Glutamatergic neuron (in vitro differentiated cells): Measurements from ENCODE around the gene P2RY1. TPM values are rescaled to one million over a fixed set of nuclear protein-coding genes. Genes with fewer than 3 reads are reported as not detected.
"Not testable (repeated sequence)": the region's sequence is repeated elsewhere in the genome, so short reads cannot be mapped to it uniquely, and the experiment has no call there.

Experiments used
- DNase-seq: peaks from one replicate; pipeline ENCODE4 v3.0.0; 2022
- H3K27ac Mint-ChIP-seq: one replicate; pipeline ENCODE4 v1.8.0; 2020; ENCODE audit warnings: mild to moderate bottlenecking, mixed read lengths, inconsistent platforms; ENCODE audit not compliant: unreplicated experiment
- H3K27me3 Mint-ChIP-seq: one replicate; pipeline ENCODE4 v1.8.0; 2020; ENCODE audit warnings: mild to moderate bottlenecking, moderate library complexity, mixed read lengths, inconsistent platforms; ENCODE audit not compliant: unreplicated experiment
- H3K36me3 Mint-ChIP-seq: one replicate; pipeline ENCODE4 v1.8.0; 2020; ENCODE audit warnings: mild to moderate bottlenecking, mixed read lengths, inconsistent platforms; ENCODE audit not compliant: unreplicated experiment
- H3K4me1 Mint-ChIP-seq: one replicate; pipeline ENCODE4 v1.8.0; 2020; ENCODE audit warnings: mild to moderate bottlenecking, low read depth, mixed read lengths, inconsistent platforms; ENCODE audit not compliant: unreplicated experiment
- H3K4me3 Mint-ChIP-seq: one replicate; pipeline ENCODE4 v1.8.0; 2020; ENCODE audit warnings: mild to moderate bottlenecking, mixed read lengths, inconsistent platforms; ENCODE audit not compliant: unreplicated experiment
- H3K9me3 Mint-ChIP-seq: one replicate; pipeline ENCODE4 v1.8.0; 2020; ENCODE audit warnings: mild to moderate bottlenecking, moderate library complexity, mixed read lengths, inconsistent platforms; ENCODE audit not compliant: unreplicated experiment
- total RNA-seq: library from RNA; stranded (reverse); fragmentation: NEBNext Ultra II Directional; extraction: Animal tissue kit (Norgen Biotek cat#: 25700); gene quantifications from one replicate; pipeline ENCODE4 v1.2.1, GENCODE V29; 2021; ENCODE audit not compliant: unreplicated experiment
- TF ChIP-seq, protein P1 (sequence below): fragments of 200-600 bp; sonication (generic); IDR thresholded peaks from one replicate; pipeline ENCODE4 v1.5.0; 2021; ENCODE audit not compliant: partially characterized antibody, unreplicated experiment

P2RY1 gene
- total RNA-seq, 1 donor from 2014 or later = 0.51 TPM

DNA sequence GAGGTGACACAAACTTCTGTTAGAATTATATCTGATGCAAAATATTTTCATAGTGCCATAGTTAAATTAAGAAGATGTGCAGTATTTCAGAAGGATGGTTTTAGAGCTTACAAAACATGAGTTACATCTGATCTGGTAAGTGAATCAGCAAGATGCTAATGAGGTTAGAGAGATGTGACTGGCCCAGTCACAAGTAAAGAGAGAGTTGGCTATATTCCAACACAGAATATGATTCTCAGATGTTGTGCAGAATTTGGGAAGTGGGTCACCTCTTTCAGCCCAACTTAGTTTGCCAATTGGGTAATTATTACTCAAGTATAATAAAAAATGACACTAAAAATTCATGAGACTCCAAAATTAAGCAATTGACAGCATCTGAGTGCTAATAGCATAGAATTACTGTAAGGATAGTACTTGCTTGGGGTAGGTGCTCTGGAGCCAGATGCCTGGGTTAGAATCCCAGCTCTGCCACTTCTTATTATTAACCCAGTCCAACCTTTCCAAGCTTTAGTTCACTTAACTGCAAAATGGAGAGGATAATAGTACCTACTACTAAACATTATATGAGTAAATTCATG is 30.8 kb downstream of the P2RY1 start:
- Mint-ChIP-seq H3K4me3 (no peak overlapping the region), H3K4me1 (no peaks in the 10 kb centered on the region), H3K27ac (no peak overlapping the region), H3K36me3 (no peaks in the 10 kb centered on the region), H3K9me3 (no peaks in the 10 kb centered on the region), H3K27me3 (no peaks in the 10 kb centered on the region)
- DNase-seq = no peak
- TF ChIP-seq, protein P1, sequence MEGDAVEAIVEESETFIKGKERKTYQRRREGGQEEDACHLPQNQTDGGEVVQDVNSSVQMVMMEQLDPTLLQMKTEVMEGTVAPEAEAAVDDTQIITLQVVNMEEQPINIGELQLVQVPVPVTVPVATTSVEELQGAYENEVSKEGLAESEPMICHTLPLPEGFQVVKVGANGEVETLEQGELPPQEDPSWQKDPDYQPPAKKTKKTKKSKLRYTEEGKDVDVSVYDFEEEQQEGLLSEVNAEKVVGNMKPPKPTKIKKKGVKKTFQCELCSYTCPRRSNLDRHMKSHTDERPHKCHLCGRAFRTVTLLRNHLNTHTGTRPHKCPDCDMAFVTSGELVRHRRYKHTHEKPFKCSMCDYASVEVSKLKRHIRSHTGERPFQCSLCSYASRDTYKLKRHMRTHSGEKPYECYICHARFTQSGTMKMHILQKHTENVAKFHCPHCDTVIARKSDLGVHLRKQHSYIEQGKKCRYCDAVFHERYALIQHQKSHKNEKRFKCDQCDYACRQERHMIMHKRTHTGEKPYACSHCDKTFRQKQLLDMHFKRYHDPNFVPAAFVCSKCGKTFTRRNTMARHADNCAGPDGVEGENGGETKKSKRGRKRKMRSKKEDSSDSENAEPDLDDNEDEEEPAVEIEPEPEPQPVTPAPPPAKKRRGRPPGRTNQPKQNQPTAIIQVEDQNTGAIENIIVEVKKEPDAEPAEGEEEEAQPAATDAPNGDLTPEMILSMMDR = no peak

GRCh38 chr3:152870027-152870426 is 35.1 kb downstream of the P2RY1 start:
- H3K27ac Mint-ChIP-seq = no peak overlapping the region
- H3K36me3 Mint-ChIP-seq = no peaks in the 10 kb centered on the region
- H3K4me1 Mint-ChIP-seq = no peaks in the 10 kb centered on the region
- TF ChIP-seq, protein P1 = no peak
- no peak for DNase-seq
- H3K4me3 Mint-ChIP-seq = no peak overlapping the region
- peaks cover 2% of the 10 kb centered on the region for H3K9me3 Mint-ChIP-seq
- no peaks in the 10 kb centered on the region for H3K27me3 Mint-ChIP-seq

- not testable (repeated sequence) for DNase-seq, H3K4me3 Mint-ChIP-seq, H3K9me3 Mint-ChIP-seq, H3K27ac Mint-ChIP-seq, H3K4me1 Mint-ChIP-seq, H3K36me3 Mint-ChIP-seq, H3K27me3 Mint-ChIP-seq
Observed at GRCh38 chr3:152873314-152873713, 38.4 kb downstream of the P2RY1 start.

DNA sequence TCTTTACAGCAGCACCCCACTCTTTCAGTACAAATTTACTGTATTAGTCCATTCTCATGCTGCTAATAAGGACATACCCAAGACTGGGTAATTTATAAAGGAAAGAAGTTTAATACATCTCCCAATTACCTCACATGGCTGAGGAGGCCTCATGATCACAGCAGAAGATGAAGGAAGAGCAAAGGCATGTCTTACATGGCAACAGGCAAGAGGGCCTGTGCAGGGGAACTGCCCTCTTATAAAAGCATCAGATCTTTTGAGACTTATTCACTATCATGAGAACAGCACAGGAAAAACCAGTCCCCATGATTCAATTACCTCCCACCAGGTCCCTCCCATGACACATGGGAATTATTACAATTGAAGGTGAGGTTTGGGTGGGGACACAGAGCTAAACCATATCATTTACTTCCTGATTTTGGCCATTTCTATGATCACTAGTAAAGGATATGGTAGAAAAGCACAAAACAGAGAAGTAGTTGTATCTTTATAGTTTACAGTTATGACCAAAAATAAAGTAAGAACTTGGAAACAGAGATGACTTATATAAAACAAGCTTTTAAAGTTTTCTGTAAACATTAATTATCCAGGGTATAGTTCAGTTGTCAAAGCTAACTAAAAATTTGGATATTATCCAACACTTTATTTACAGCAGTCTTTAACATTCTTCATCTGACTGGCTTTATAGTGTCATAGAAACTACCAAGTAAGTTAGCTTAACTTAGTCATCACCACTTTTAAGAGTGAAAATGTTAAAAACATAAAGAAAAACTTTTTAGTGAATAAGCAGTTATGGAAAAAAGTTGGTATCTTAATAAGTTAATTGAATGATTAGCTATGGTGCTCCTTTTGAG is 40.2 kb downstream of the P2RY1 start:
- TF ChIP-seq, protein P1 = no peak
- H3K27ac Mint-ChIP-seq = no peak overlapping the region
- no peak overlapping the region for H3K4me3 Mint-ChIP-seq
- H3K9me3 Mint-ChIP-seq = peaks cover 2% of the 10 kb centered on the region
- no peak for DNase-seq
- peaks cover 1% of the 10 kb centered on the region for H3K27me3 Mint-ChIP-seq
- peaks cover 3% of the 10 kb centered on the region for H3K36me3 Mint-ChIP-seq
- no peaks in the 10 kb centered on the region for H3K4me1 Mint-ChIP-seq

DNA sequence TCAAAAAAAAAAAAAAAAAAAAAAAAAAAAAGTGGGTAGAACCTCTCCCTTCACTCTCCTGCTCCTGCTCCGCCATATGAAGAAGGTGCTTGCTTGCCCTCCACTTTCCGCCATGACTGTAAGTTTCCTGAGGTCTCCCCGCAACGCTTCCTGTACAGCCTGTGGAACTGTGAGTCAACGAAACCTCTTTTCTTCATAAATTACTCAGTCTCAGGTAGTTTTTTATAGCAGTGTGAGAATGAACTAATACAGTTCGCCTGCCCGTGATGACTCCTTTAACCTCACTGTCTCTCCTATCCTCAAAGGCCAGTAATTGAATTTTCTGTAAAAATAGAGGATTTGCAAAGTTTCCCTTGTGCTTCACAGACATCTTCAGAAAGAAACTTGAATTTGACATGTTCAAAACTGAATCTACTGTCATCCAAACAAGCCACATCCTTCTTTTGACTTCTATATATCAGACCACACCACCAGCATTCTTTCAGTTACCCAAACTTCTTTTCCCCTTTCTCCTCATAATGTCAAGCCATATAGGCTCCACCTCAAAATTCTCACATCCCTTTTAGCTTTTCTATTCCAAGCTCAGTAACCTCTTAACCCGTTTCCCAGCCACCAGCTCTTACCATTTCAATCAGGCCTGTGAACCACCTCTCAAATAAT is 44.3 kb downstream of the P2RY1 start:
- Mint-ChIP-seq H3K27me3 (peaks cover 1% of the 10 kb centered on the region), H3K4me1 (no peaks in the 10 kb centered on the region), H3K4me3 (no peak overlapping the region), H3K9me3 (peaks cover 2% of the 10 kb centered on the region), H3K36me3 (peaks cover 3% of the 10 kb centered on the region), H3K27ac (no peak overlapping the region)
- TF ChIP-seq, protein P1 = no peak
- DNase-seq = no peak
